ENCODE measurements around the gene PPY. TPM values are rescaled to one million over a fixed set of nuclear protein-coding genes. Genes with fewer than 3 reads are reported as not detected.
"Not testable (repeated sequence)": the region's sequence is repeated elsewhere in the genome, so short reads cannot be mapped to it uniquely, and the experiment has no call there.

The PPY gene
- total RNA-seq, 6 experiments from 2014 or later, result not detected

DNA sequence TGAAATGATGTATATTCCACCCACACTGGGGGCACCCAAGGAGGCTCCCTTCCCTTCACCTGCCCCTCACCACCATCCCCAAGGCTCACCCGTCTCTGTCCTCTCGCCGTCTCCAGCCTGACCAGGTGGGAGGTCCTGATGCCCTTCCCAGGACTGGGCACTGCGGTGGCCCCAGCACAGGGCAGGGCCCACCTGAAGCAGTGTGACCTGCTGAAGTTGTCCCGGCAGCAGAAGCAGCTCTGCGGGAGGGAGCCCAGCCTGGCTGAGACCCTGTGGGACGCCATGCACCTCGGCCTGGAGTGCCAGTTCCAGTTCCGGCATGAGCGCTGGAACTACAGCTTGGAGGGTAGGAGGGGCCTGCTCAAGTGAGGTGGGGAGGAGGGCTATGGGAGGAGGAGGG lies 9.9 kb downstream of the PPY start:
- no peak for DNase-seq
- H3K9me3 ChIP-seq, result no peaks in the 10 kb centered on the region
- no peak for ATAC-seq
- H3K4me3 ChIP-seq, result no peak overlapping the region
- no peaks in the 10 kb centered on the region for H3K36me3 ChIP-seq
- TF ChIP-seq, protein P1, sequence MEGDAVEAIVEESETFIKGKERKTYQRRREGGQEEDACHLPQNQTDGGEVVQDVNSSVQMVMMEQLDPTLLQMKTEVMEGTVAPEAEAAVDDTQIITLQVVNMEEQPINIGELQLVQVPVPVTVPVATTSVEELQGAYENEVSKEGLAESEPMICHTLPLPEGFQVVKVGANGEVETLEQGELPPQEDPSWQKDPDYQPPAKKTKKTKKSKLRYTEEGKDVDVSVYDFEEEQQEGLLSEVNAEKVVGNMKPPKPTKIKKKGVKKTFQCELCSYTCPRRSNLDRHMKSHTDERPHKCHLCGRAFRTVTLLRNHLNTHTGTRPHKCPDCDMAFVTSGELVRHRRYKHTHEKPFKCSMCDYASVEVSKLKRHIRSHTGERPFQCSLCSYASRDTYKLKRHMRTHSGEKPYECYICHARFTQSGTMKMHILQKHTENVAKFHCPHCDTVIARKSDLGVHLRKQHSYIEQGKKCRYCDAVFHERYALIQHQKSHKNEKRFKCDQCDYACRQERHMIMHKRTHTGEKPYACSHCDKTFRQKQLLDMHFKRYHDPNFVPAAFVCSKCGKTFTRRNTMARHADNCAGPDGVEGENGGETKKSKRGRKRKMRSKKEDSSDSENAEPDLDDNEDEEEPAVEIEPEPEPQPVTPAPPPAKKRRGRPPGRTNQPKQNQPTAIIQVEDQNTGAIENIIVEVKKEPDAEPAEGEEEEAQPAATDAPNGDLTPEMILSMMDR (IDR thresholded peaks at IDR 0.05), result no peak
- TF ChIP-seq POLR2A (IDR thresholded peaks at IDR 0.05), result no peak
- intact Hi-C loops (cut with DNase I), result no loop called here
- no peaks in the 10 kb centered on the region for H3K27me3 ChIP-seq
- peaks cover 0 to 8% (median 0%) of the 10 kb centered on the region in 4 donors for H3K4me1 ChIP-seq
- no peak overlapping the region for H3K27ac ChIP-seq
- WGBS (ENCODE audit: insufficient coverage, low coverage, low lambda C conversion rate, missing lambda C conversion rate), result 96% methylated on average over 6 of the region's 10 CpGs

GRCh38 chr17:43931062-43931571 lies 11.2 kb downstream of the PPY start:
- ATAC-seq (peak; percentile 98 to 100 (median 99)), DNase-seq (peak; percentile 85 to 95 (median 92))
- no peaks in the 10 kb centered on the region for H3K36me3 ChIP-seq
- 0% methylated on average over 1 of the region's 5 CpGs for WGBS (ENCODE audit: insufficient coverage, low coverage, low lambda C conversion rate, missing lambda C conversion rate)
- peaks cover 0 to 12% (median 0%) of the 10 kb centered on the region in 4 donors for H3K4me1 ChIP-seq
- H3K27ac ChIP-seq, result no peak overlapping the region
- intact Hi-C loops (cut with DNase I), result no loop called here
- H3K9me3 ChIP-seq, result no peaks in the 10 kb centered on the region
- TF ChIP-seq POLR2A (IDR thresholded peaks at IDR 0.05), result no peak
- TF ChIP-seq, protein P1 (IDR thresholded peaks at IDR 0.05), result no peak
- no peak overlapping the region for H3K4me3 ChIP-seq
- peaks cover 0 to 5% of the 10 kb centered on the region in 2 donors for H3K27me3 ChIP-seq

DNA sequence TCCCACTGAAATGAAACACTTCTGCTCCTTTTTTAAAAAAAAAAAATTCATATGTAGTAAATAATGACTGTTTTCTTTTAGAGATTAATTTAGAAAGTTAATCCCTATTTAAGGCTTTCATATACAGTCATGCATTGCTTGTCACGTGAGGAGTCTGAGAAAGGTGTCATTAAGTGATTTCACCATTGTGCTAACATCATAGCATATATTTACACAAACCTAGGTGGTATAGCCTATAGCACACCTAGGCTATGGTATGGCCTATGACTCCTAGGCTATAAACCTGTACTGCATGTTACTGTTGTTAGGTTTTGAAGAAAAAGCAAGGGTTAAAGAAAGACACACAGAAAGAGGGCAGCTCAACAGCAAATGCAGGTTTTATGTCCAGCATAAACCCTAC lies 13.7 kb downstream of the PPY start:
- Histone ChIP-seq H3K4me1 (peaks cover 0 to 12% (median 0%) of the 10 kb centered on the region in 4 donors), H3K4me3 (no peak overlapping the region), H3K27ac (no peak overlapping the region), H3K36me3 (no peaks in the 10 kb centered on the region), H3K27me3 (peaks cover 0 to 5% of the 10 kb centered on the region in 2 donors), H3K9me3 (no peaks in the 10 kb centered on the region)
- no peak for ATAC-seq
- TF ChIP-seq, protein P1 (IDR thresholded peaks at IDR 0.05), result no peak
- TF ChIP-seq POLR2A (IDR thresholded peaks at IDR 0.05), result no peak
- DNase-seq, result no peak
- intact Hi-C loops (cut with DNase I), result no loop called here
- 78% methylated on average over 1 of the region's 1 CpG for WGBS (ENCODE audit: insufficient coverage, low coverage, low lambda C conversion rate, missing lambda C conversion rate)

DNA sequence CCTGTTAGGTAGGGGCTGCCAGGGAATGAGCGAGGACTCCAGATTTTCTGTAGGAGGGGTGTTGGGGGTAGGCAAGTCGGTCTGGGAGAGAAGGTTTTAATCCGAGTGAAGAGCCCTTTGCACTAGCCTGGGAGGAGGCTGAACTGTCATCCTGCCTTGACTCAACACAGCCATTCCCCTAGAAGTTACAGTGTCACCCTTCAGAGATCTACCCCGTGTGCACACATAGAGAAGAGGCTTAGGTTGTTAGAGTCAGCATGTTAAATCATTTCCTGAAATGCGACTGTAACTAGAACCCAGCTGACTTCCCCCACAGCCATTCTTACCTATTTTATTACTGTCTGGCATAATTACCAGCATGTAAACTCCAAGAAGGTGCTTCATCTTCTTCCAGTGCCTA lies 14.3 kb downstream of the PPY start:
- H3K4me1 ChIP-seq, result peaks cover 0 to 12% (median 0%) of the 10 kb centered on the region in 4 donors
- H3K27me3 ChIP-seq; H3K9me3 ChIP-seq; H3K4me3 ChIP-seq; intact Hi-C loops (cut with DNase I); ATAC-seq; H3K27ac ChIP-seq; DNase-seq; H3K36me3 ChIP-seq: not testable (repeated sequence)
- WGBS (ENCODE audit: insufficient coverage, low coverage, low lambda C conversion rate, missing lambda C conversion rate), result 38% methylated on average over 5 of the region's 5 CpGs

- DNase-seq (no peak), ATAC-seq (peak in 1 of 4 donors; percentile 3)
- Histone ChIP-seq H3K27me3 (peaks cover 0 to 5% of the 10 kb centered on the region in 2 donors), H3K4me1 (peaks cover 0 to 12% (median 0%) of the 10 kb centered on the region in 4 donors), H3K9me3 (no peaks in the 10 kb centered on the region), H3K36me3 (no peaks in the 10 kb centered on the region), H3K4me3 (no peak overlapping the region), H3K27ac (no peak overlapping the region)
- 18% methylated on average over 19 of the region's 42 CpGs for WGBS (ENCODE audit: insufficient coverage, low coverage, low lambda C conversion rate, missing lambda C conversion rate)
- intact Hi-C loops (cut with DNase I), result no loop called here
- TF ChIP-seq, protein P1 (IDR thresholded peaks at IDR 0.05), result no peak
- TF ChIP-seq POLR2A (IDR thresholded peaks at IDR 0.05), result no peak
Observed at GRCh38 chr17:43927060-43927864, 15.0 kb downstream of the PPY start.
